GM18951 (cell line): ENCODE data around the gene NCAM1.

ENCODE experiments used
- POLR2A ChIP-seq: IDR thresholded peaks from 4 replicates; pipeline ENCODE4 v1.6.1; 2011; ENCODE audit warnings: mild to moderate bottlenecking; ENCODE audit not compliant: insufficient read length, insufficient read depth; ENCODE audit errors: extremely low read depth
- in situ Hi-C: fragments of 300-500 bp; cut with MboI; formaldehyde crosslinking; loops from one replicate; pipeline ENCODE4 v1.12.0; 2022; ENCODE audit warnings: low sequenced_read_pairs, mixed read lengths, inconsistent platforms; ENCODE audit not compliant: unreplicated experiment

Gene NCAM1

GRCh38 chr11:113271551-113272245, 310.5 kb downstream of the NCAM1 start:
- in situ Hi-C loops: no loop called here
- no peak for TF ChIP-seq POLR2A

GRCh38 chr11:113272281-113272680, 311.1 kb downstream of the NCAM1 start:
- in situ Hi-C loops: no loop called here

GRCh38 chr11:113272927-113273615, 311.9 kb downstream of the NCAM1 start:
- in situ Hi-C loops: no loop called here
- TF ChIP-seq POLR2A: no peak

More at GRCh38 chr11:113272281-113272680, 311.1 kb downstream of the NCAM1 start:
- no peak for TF ChIP-seq POLR2A

GRCh38 chr11:113273720-113274119, 312.5 kb downstream of the NCAM1 start:
- in situ Hi-C loops: no loop called here
- no peak for TF ChIP-seq POLR2A

GRCh38 chr11:113274713-113275582, 313.7 kb downstream of the NCAM1 start:
- in situ Hi-C loops: loop anchor here (25.0 kb wide), 1 partner anchor 988 kb away; no protein-coding TSS in a partner anchor

GRCh38 chr11:113275602-113276001, 314.4 kb downstream of the NCAM1 start:
- in situ Hi-C loops: loop anchor here (25.0 kb wide), 1 partner anchor 988 kb away; no protein-coding TSS in a partner anchor
- no peak for TF ChIP-seq POLR2A

More at GRCh38 chr11:113274713-113275582, 313.7 kb downstream of the NCAM1 start:
- TF ChIP-seq POLR2A: no peak

- in situ Hi-C loops: loop anchor here (25.0 kb wide), 1 partner anchor 989 kb away; no protein-coding TSS in a partner anchor
- no peak for TF ChIP-seq POLR2A
Measured at GRCh38 chr11:113276466-113276865, 315.2 kb downstream of the NCAM1 start.

- in situ Hi-C loops: loop anchor here (25.0 kb wide), 1 partner anchor 991 kb away; no protein-coding TSS in a partner anchor
- TF ChIP-seq POLR2A: no peak
Measured at GRCh38 chr11:113277907-113278306, 316.7 kb downstream of the NCAM1 start.

GRCh38 chr11:113278481-113278880, 317.3 kb downstream of the NCAM1 start:
- in situ Hi-C loops: loop anchor here (25.0 kb wide), 1 partner anchor 991 kb away; no protein-coding TSS in a partner anchor
- no peak for TF ChIP-seq POLR2A

- TF ChIP-seq POLR2A: no peak
- in situ Hi-C loops: loop anchor here (25.0 kb wide), 1 partner anchor 992 kb away; no protein-coding TSS in a partner anchor
Measured at GRCh38 chr11:113278925-113279324, 317.7 kb downstream of the NCAM1 start.

- in situ Hi-C loops: loop anchor here (25.0 kb wide), 1 partner anchor 992 kb away; no protein-coding TSS in a partner anchor
- no peak for TF ChIP-seq POLR2A
Measured at GRCh38 chr11:113279591-113279990, 318.4 kb downstream of the NCAM1 start.

GRCh38 chr11:113281052-113281725, 320.0 kb downstream of the NCAM1 start:
- in situ Hi-C loops: loop anchor here (25.0 kb wide), 1 partner anchor 994 kb away; no protein-coding TSS in a partner anchor

More at GRCh38 chr11:113281052-113281725, 320.0 kb downstream of the NCAM1 start:
- TF ChIP-seq POLR2A: no peak
